GM18907 (cell line): Measurements from ENCODE around the gene UGCG.
"Not testable (repeated sequence)": the region's sequence is repeated elsewhere in the genome, so short reads cannot be mapped to it uniquely, and the experiment has no call there.

Experiments used
- ATAC-seq: cut with Tn5 transposase; IDR thresholded peaks from one replicate; pipeline ENCODE4 v1.9.1; 2021; ENCODE audit warnings: mild to moderate bottlenecking, moderate library complexity; ENCODE audit not compliant: unreplicated experiment

UGCG gene

GRCh38 chr9:111895996-111896941 is at the start of gene UGCG:
Gene UGCG (plus strand): TSS chr9:111896814. CDS start chr9:111897216, 402 bp downstream.
- ATAC-seq, result peak; percentile 74

- no peak for ATAC-seq
These were observed 45.1 kb upstream of the UGCG start for GRCh38 chr9:111851553-111851952.

- no peak for ATAC-seq
These were observed 44.3 kb upstream of the UGCG start for GRCh38 chr9:111852291-111852690.

- ATAC-seq, result no peak
These were observed 43.2 kb upstream of the UGCG start for GRCh38 chr9:111853450-111853827.

GRCh38 chr9:111854799-111855198 is 41.8 kb upstream of the UGCG start:
- ATAC-seq, result no peak

GRCh38 chr9:111857555-111858211 is 38.9 kb upstream of the UGCG start:
- no peak for ATAC-seq

- ATAC-seq, result no peak
These were observed 36.2 kb upstream of the UGCG start for GRCh38 chr9:111860443-111860842.

- ATAC-seq, result no peak
These were observed 33.0 kb upstream of the UGCG start for GRCh38 chr9:111863636-111864035.

- ATAC-seq, result no peak
These were observed 29.6 kb upstream of the UGCG start for GRCh38 chr9:111866976-111867375.

GRCh38 chr9:111868475-111868874 is 28.1 kb upstream of the UGCG start:
- ATAC-seq, result no peak

GRCh38 chr9:111870774-111871498 is 25.7 kb upstream of the UGCG start:
- no peak for ATAC-seq

GRCh38 chr9:111871499-111871855 is 25.1 kb upstream of the UGCG start:
- no peak for ATAC-seq

- no peak for ATAC-seq
These were observed 23.7 kb upstream of the UGCG start for GRCh38 chr9:111872886-111873285.

- no peak for ATAC-seq
These were observed 22.7 kb upstream of the UGCG start for GRCh38 chr9:111873901-111874300.

- no peak for ATAC-seq
These were observed 22.1 kb upstream of the UGCG start for GRCh38 chr9:111874500-111874899.

- not testable (repeated sequence) for ATAC-seq
These were observed 21.3 kb upstream of the UGCG start for GRCh38 chr9:111875291-111875690.

- not testable (repeated sequence) for ATAC-seq
These were observed 20.9 kb upstream of the UGCG start for GRCh38 chr9:111875691-111876090.

GRCh38 chr9:111876179-111876578 is 20.4 kb upstream of the UGCG start:
- ATAC-seq, result no peak

- no peak for ATAC-seq
These were observed 19.2 kb upstream of the UGCG start for GRCh38 chr9:111877420-111877819.

- no peak for ATAC-seq
These were observed 17.7 kb upstream of the UGCG start for GRCh38 chr9:111878946-111879345.

GRCh38 chr9:111886983-111887718 is 9.5 kb upstream of the UGCG start:
- ATAC-seq, result no peak
